ACC112 (cell line): ENCODE data around the gene TKT.
"Not testable (repeated sequence)": the region's sequence is repeated elsewhere in the genome, so short reads cannot be mapped to it uniquely, and the experiment has no call there.

ENCODE experiments used
- H2AFZ ChIP-seq: fragments of 200-600 bp; sonication (generic); one replicate; pipeline ENCODE4 v1.6.0; 2017; ENCODE audit warnings: antibody characterized with exemption, low read length; ENCODE audit not compliant: unreplicated experiment
- H3K27ac ChIP-seq: fragments of 200-600 bp; sonication (generic); 2 replicates; pipeline ENCODE4 v1.5.1; 2014; ENCODE audit warnings: low read depth, mild to moderate bottlenecking, antibody characterized with exemption, low read length, moderate library complexity
- H3K27me3 ChIP-seq: fragments of 200-600 bp; sonication (generic); 2 replicates; pipeline ENCODE4 v1.6.1; 2014; ENCODE audit warnings: mild to moderate bottlenecking, antibody characterized with exemption, low read length, moderate library complexity, mixed read lengths; ENCODE audit not compliant: insufficient read depth
- H3K36me3 ChIP-seq: fragments of 200-600 bp; sonication (generic); 2 replicates; pipeline ENCODE4 v1.6.1; 2016; ENCODE audit warnings: mild to moderate bottlenecking, antibody characterized with exemption, low read length, moderate library complexity, mixed read lengths; ENCODE audit not compliant: insufficient read depth
- H3K4me1 ChIP-seq: fragments of 200-600 bp; sonication (generic); one replicate; pipeline ENCODE4 v1.6.1; 2016; ENCODE audit warnings: low read length, mixed read lengths; ENCODE audit not compliant: insufficient read depth, unreplicated experiment, control insufficient read depth
- H3K4me3 ChIP-seq: fragments of 200-600 bp; sonication (generic); 2 replicates; pipeline ENCODE4 v1.5.1; 2014; ENCODE audit warnings: mild to moderate bottlenecking, low read depth, low read length
- H3K79me2 ChIP-seq: fragments of 200-600 bp; sonication (generic); one replicate; pipeline ENCODE4 v1.6.0; 2016; ENCODE audit warnings: low read length; ENCODE audit not compliant: control insufficient read depth, unreplicated experiment, insufficient read depth

Gene TKT

DNA sequence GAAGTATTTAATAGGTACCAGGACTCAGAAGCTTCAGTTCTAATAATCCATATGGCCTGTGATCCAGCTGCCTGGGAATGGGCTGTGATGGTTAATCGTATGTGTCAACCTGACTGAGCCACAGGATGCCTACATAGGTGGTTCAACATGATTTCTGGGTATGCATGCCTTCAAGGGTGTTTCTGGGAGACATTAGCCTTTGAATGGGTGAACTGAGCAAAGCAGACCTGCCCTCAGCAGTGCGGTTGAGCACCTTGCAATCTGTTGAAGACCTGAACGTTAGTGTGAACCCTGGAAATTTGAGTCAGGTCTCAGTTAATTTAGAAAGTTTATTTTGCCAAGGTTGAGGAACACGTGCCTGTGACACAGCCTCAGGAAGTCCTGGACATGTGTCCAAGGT lies 22.8 kb upstream of the TKT start:
- no peaks in the 10 kb centered on the region for H3K79me2 ChIP-seq
- peaks cover 9% of the 10 kb centered on the region; the same call in 1 of the 2 replicates for H3K36me3 ChIP-seq
- H3K4me3 ChIP-seq = no peak overlapping the region
- H3K27ac ChIP-seq = no peak overlapping the region
- no peaks in the 10 kb centered on the region for H3K27me3 ChIP-seq
- H2AFZ ChIP-seq = no peak overlapping the region
- H3K4me1 ChIP-seq = no peaks in the 10 kb centered on the region

DNA sequence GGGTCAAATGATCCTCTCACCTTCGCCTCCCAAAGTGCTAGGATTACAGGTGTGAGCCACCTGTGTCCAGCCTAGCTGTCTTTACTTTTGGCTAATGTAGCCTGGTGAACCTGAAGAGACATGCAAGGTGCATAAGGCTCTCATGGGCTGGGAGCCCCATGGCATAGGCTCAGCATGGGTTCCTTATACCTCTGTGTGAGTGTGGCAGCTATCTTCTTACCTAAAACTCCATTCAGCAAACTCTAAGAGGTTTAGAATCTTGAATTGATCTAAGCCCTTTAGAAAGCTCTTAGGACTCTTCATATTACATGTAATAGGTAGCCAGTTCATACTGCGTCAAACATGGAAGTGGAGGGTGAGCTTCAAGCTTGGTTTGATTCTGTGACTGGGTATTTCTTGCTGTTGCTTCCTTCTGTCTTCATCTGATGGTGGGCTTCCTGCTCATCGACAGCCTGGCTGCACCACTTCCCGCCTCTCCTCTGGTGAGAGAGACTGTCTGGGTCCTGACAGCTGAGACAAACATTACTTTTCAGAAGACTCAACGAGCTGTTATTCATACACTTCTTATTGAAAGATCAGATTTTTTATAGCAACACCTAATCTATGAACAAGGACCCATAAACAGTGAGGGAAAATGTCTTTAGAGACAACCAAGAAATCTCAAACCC lies 19.2 kb upstream of the TKT start:
- no peak overlapping the region for H3K4me3 ChIP-seq
- H3K4me1 ChIP-seq = peaks cover 9% of the 10 kb centered on the region
- H3K36me3 ChIP-seq = no peaks in the 10 kb centered on the region
- H3K27ac ChIP-seq = no peak overlapping the region
- no peaks in the 10 kb centered on the region for H3K79me2 ChIP-seq
- no peak overlapping the region for H2AFZ ChIP-seq
- H3K27me3 ChIP-seq = no peaks in the 10 kb centered on the region

DNA sequence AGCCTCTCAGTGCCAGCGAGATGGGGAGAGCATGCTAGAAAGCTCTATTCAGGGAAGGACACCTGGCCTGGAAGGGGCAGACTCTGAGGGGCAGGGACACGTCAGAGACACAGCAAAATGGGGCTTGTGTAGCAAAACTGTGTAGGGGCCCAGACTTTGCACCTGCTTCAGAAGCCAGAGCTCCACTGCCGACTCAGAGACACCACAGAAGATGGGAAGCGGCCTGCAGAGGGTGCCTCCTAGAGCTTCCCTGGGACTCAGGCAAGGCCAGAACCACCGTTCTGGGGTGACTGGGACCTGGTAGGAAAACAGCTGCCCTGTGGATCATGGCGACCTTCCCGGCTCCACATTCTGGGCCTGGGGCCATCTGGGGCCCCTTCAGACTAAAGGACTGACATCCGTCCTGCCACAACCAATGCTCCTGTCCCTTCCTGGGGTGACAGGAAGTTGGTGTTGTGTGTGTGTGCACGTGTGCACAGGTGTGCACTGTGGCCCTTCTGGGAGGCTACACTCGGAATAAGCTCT lies 17.4 kb upstream of the TKT start:
- Histone ChIP-seq H3K4me1 (peaks cover 21% of the 10 kb centered on the region), H3K79me2 (no peaks in the 10 kb centered on the region), H3K4me3 (no peak overlapping the region), H2AFZ (no peak overlapping the region), H3K36me3 (no peaks in the 10 kb centered on the region), H3K27me3 (no peaks in the 10 kb centered on the region), H3K27ac (no peak overlapping the region)

DNA sequence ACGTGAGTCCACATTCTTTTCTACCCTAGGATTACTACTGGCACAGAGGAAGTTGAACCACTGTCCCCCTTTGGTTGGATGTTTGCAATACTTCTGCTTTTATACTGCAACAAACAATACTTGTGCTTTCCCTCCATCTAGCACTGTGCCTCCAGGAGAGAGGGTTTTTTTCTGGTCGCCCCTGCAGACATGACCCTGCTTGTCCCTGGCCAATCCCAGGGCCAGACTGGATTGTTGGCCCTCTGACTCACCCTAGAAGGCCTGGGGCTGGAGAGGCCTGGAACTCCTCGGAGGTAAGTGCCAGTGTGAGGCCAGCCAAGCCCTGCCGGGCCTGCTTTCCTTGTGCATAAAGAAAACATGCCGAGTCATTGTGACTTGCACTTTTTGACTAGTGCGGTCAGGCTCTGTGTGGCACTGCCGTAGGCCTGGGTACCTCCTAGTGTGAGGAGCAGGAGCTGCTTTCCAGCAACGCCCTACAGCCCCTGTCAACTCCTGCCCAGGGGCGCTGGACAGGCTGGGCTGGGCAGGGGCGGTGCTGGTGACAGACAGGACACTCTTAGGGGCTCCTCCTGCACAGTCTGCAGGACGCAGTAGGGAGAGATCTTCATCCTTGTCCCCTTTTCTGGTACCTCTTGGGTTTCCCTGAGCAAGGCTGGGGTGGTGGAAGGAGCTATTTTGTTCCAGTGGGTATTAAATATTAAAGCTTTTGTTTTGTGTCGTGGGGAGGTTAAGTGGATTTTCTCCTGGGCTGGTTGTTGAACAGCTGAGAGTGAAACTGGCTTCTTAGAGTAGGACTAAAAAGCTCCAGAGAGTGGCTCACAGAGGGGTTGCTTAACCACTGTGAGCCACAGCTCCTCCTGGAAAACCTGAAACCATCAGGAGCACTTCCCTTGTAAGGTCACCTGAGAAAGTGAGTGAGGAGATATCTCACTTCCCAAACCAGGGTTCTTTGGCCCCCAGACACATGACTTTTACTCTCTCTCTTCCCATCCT lies 14.4 kb upstream of the TKT start:
- H3K27me3 ChIP-seq = no peaks in the 10 kb centered on the region
- H3K27ac ChIP-seq = peak overlapping the region; percentile 99
- H2AFZ ChIP-seq = peak overlapping the region; percentile 45
- H3K4me1 ChIP-seq = peaks cover 21% of the 10 kb centered on the region
- H3K4me3 ChIP-seq = peak overlapping the region; percentile 41
- H3K36me3 ChIP-seq = no peaks in the 10 kb centered on the region
- H3K79me2 ChIP-seq = no peaks in the 10 kb centered on the region

DNA sequence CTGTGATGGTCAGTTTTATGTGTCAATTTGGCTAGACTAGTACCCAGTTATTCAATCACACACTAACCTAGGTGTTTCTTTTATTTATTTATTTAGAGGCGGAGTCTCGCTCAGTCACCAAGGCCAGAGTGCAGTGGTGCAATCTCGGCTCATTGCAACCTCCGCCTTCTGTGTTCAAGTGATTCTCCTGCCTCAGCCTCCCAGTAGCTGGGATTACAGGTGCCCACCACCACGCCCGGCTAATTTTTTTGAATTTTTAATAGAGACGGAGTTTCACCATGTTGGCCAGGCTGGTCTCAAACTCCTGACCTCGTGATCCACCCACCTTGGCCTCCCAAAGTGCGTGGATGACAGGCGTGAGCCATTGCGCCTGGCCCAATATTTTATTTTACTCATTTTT lies 13.4 kb upstream of the TKT start:
- not testable (repeated sequence) for H3K4me3 ChIP-seq, H3K27me3 ChIP-seq, H3K36me3 ChIP-seq, H3K79me2 ChIP-seq, H2AFZ ChIP-seq
- H3K4me1 ChIP-seq = peaks cover 27% of the 10 kb centered on the region
- H3K27ac ChIP-seq = peak overlapping the region; percentile 99

DNA sequence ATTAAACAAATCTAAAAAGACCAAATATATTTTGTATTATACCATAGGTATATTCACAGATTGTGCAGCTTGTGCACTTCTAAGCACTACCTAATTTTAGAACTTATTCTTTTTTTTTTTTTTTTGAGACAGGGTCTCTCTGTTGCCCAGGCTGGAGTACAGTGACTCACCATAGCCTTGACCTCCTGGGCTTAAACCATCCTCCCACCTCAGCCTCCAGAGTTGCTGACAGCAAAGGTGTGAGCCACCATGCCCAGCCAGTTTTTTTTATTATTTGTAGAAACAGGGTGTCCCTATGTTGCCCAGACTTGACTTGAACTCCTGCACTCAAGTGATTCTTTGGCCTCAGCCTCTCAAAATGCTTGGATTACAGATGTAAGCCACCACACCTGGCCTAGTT lies 11.9 kb upstream of the TKT start:
- Histone ChIP-seq H3K4me1 (peaks cover 27% of the 10 kb centered on the region), H3K27ac (no peak overlapping the region), H2AFZ (no peak overlapping the region), H3K4me3 (no peak overlapping the region), H3K79me2 (no peaks in the 10 kb centered on the region), H3K36me3 (no peaks in the 10 kb centered on the region), H3K27me3 (no peaks in the 10 kb centered on the region)

DNA sequence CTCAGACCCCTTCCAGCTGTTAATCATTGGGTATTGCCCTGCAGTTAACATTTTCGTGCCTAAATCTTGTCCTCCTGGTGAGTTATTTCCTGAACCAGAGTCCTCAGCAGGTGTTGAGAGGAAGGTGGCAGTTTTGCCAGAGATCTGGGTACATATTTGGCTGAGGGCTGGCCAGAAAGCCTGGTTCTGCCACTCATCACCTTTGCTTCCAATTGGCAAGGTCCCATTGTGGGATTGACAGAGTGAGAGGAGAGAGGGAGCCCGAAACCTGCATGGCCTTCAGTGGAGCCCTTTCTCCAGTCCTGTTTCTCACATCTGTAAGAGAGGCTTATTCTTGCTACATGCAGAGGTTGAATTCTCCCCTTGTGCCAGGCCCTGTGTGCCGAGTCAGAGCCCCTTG lies 8.9 kb upstream of the TKT start:
- H3K79me2 ChIP-seq = no peaks in the 10 kb centered on the region
- no peak overlapping the region for H3K27ac ChIP-seq
- no peaks in the 10 kb centered on the region for H3K27me3 ChIP-seq
- no peak overlapping the region for H3K4me3 ChIP-seq
- no peak overlapping the region for H2AFZ ChIP-seq
- H3K36me3 ChIP-seq = no peaks in the 10 kb centered on the region
- peaks cover 14% of the 10 kb centered on the region for H3K4me1 ChIP-seq

DNA sequence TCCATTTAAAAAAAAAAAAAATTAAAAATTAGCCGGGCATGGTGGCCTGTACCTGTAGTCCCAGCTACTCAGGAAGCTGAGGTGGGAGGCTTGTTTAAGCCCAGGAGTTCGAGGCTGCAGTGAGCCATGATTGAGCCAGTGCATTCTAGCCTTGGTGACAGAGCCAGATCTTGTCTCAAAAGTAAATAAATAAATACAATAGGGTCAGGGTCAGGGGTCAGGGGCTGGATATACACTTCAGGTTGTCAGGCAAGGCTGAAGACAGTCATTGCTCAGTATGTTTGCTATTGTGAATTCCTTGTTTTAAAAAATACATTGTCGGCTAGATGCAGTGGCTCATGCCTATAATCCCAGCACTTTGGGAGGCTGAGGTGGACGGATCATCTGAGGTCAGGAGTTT lies 8.1 kb upstream of the TKT start:
- H3K27me3 ChIP-seq = no peaks in the 10 kb centered on the region
- no peaks in the 10 kb centered on the region for H3K36me3 ChIP-seq
- H3K27ac ChIP-seq = no peak overlapping the region
- no peak overlapping the region for H3K4me3 ChIP-seq
- peaks cover 8% of the 10 kb centered on the region for H3K4me1 ChIP-seq
- H3K79me2 ChIP-seq = no peaks in the 10 kb centered on the region
- H2AFZ ChIP-seq = no peak overlapping the region

DNA sequence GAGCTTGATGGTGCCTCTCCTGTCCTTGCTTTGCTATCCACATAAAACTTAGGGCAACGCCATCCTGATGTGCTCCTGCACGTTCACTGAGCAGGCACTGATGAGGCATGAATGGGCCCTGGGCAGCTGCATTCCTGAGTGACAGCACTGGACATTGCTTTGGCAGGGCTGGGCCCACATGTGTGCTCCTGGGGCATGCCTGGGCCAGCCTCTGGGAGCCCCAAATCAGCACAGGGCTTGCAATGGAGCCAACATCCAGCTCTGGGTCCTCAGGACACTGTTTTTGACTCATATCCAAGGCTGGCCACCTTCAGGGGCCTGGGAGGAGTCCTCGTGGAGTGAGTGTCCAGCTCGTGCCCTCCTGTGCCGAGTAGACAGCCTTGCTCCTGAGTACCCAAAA lies 5.9 kb upstream of the TKT start:
- Histone ChIP-seq H3K4me3 (no peak overlapping the region), H3K4me1 (peaks cover 5% of the 10 kb centered on the region), H3K27ac (no peak overlapping the region), H3K27me3 (no peaks in the 10 kb centered on the region), H3K79me2 (no peaks in the 10 kb centered on the region), H2AFZ (peak overlapping the region; percentile 25), H3K36me3 (no peaks in the 10 kb centered on the region)

DNA sequence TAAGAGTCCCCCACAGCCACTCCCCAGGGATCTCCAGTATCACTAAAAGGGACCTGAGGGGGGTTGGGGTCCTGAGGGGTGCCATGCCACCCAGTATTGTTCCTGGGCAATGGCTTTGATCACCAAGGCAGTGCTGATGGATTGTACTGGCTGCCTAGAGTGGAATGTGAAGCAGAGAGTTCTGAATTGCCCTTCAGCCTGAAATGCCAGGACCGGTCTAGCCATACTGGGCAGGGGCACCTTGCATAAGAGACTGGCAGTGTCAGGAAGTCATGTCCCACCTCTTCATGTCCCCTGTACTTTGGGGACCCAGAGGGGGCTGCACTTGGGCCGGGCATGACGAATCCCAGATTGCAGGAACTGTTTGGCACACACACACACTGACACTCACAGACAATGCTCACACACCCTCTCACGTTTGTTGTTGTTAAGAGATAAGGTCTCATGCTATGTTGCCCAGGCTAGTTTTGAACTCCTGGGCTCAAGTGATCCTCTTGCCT lies 4.5 kb upstream of the TKT start:
- H3K4me3 ChIP-seq = no peak overlapping the region
- peaks cover 5% of the 10 kb centered on the region for H3K79me2 ChIP-seq
- no peak overlapping the region for H3K27ac ChIP-seq
- H3K36me3 ChIP-seq = no peaks in the 10 kb centered on the region
- H3K4me1 ChIP-seq = peaks cover 5% of the 10 kb centered on the region
- H3K27me3 ChIP-seq = no peaks in the 10 kb centered on the region
- H2AFZ ChIP-seq = no peak overlapping the region
